NCI-H2227 treated with DMSO at 0.1 percent for 48 hours (cell line): ENCODE results near the gene SLC17A9.
A peak's percentile ranks its signal among the peaks of the same experiment; 100 is the strongest.

Source experiments
- DNase-seq: peaks from one replicate; lab custom pipeline; 2025; lab: John Stamatoyannopoulos, UW

SLC17A9 gene

GRCh38 chr20:63003546-63003945 lies 51.0 kb downstream of the SLC17A9 start:
- DNase-seq = peak; percentile 11

GRCh38 chr20:63004607-63005364 lies 52.3 kb downstream of the SLC17A9 start:
- no peak for DNase-seq

DNA sequence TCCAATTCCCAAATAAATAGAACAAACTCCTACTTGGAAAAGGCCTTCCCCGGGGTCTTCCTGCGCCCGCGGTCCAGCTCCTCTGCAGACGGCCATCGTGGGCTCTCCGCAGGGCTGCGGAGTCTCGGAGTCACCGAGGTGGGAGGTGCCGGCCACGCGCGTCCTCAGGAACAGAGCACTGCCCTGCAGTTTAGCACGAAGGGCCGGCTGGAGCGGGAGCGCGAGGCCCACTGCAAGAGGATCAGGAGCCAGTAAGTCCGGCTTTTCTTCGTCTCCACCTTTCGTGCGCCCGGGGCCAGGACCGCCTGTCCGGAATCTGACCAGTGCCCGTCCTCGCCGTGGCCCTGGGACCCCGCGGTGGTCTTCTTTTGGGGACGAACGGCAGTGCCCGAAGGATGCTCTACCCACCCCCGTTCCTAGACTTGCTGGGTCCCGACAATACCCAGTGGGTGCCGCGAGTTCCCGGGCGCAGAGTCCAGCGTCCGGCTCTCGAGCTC lies 52.9 kb downstream of the SLC17A9 start:
- no peak for DNase-seq

- DNase-seq = peak; percentile 14
Measured at GRCh38 chr20:63005862-63006539, 53.5 kb downstream of the SLC17A9 start.

GRCh38 chr20:63006540-63007359 lies 54.2 kb downstream of the SLC17A9 start, which contains the start of gene BHLHE23:
BHLHE23 (minus strand) TSS chr20:63006964; CDS start chr20:63006774, 190 bp downstream.
- DNase-seq = peak; percentile 57

DNA sequence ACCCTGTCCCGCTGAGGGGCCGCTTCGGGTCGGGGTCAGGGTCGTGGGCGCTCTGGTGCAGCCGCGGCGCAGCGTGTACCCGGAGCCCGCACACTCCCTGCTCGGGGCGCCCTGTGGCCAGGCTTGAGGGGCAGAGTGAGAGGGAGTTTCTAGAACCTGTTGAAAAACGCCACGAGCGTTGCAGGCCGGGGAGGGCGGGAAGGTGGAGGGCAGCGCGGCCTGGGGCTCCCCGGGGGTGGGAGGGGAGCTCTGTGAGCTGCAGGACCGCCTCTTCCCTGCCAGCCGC lies 54.8 kb downstream of the SLC17A9 start:
- DNase-seq = no peak

DNA sequence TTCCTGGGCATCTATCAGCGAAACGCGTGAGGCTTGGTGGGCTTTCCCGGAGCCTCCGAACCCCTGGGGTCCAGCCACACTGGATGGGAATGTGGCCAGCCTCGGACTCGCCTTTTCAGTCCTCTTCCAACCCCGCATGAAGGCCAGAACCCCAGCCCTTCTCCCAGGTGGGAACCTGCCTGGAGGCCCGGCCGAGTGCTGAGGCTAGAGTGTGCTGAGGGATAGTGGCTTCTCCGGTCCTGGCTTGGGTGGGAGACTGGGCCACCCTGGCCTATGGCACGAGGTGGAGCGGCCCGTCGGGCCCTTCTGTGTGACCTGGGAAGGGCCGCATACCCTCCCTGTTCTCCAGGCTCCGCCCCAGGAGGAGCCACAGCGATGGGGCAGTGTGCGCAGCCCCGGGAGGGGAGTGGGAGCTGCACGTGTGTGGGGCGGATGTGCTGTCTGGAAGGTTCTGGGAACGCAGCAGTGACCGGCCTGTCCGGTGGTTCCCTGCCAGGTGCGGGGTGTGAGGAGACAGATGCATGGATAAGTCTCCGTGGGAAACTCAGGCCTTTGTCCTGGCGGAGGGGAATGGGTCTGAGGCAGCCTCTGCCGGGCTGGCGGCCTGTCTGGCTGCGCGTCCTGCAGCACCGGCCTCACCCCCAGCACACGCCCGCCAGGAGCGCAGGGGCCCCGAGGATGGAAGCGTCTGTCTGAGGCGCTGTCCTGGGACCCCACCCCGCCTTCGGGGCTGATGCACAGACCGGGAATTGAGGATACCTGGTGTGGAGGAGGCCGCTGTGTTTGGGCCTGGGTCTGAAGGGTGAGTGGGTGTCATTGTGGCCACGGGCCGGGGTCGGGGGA lies 55.4 kb downstream of the SLC17A9 start:
- DNase-seq = no peak

DNA sequence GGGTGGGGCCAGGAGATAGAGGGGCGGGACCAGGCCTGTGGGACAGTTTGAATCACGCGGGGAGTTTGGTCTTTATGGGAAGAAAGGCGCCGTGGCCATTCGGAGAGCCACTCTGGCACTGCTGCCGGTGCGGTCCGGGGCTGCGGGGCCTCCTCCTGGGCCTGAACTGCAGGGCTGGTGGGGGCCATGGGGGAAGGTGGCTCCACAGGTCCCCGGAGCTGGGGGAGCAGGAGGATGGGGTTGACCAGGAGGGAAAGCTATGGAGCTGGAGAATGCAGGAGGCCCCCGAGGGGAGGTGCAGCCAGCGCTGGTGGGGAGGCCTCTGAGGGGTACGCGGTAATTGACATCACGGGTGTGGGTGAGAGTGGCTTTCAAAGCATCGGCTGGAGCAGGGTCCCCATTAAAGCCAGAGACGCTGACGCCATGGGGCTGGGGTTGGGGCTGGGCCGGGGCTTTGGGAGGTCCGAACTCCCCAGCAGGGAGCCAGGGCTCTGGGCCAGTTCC lies 56.1 kb downstream of the SLC17A9 start:
- no peak for DNase-seq

GRCh38 chr20:63009045-63009961 lies 56.8 kb downstream of the SLC17A9 start:
- peak; percentile 43 for DNase-seq

DNA sequence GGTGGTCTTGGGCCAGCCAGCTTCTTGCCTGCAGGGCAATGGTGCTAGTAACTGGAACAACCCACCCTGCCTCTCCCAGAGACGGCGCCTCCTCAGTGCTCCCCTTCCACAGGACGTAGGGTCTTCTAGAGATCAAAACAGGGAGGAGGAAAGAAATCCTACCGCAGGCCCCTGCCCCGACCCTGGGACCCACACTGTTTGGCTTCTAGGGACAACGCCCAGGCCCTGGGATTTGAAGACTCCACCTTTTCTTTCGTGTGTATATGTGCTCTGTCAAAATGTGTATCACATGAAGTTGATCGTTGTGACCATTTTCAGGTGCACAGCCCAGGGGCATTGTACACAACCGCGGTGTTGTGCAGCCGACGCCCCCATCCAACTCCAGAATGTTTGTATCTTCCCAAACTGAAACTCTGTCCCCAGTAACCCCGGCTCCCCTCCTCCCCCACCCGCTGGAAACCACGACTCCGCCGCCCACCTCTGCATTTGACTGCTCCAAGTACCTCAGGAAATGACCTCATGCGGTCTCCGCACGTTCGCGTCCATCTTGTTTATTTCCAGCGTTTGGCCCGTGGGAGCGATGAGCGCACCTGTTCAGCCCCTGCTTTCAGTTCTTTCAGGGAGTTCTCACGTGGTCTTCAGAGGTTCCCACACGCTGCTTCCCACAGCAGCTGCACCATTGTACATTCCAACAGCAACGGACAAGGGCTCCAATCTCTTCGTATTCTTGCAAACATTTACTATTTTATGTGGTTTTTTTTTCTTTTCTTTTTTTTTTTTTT lies 57.7 kb downstream of the SLC17A9 start:
- DNase-seq = no peak

GRCh38 chr20:63011798-63012197 lies 59.3 kb downstream of the SLC17A9 start:
- peak; percentile 45 for DNase-seq

- DNase-seq = no peak
Measured at GRCh38 chr20:63013207-63013606, 60.7 kb downstream of the SLC17A9 start.

DNA sequence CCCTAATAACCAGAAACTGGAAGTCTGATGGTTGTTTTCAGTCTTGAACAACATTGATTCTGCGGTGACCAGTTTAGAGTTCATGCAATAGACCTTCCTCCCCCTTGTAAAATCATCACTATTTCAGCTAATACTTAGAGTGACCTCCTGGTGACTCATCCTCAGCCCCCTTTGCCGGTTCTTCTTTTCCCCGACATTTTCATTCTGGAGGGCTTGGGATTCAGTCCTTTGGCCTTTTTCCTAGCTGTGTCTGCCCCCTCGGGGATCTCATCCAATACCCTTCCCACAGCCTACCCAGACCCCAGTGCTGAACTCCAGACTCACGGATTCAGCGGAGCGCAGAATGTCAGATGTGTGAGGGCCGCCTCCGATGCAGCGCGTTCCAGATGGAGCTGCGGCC lies 61.8 kb downstream of the SLC17A9 start:
- no peak for DNase-seq

- DNase-seq = peak; percentile 71
Measured at GRCh38 chr20:63014710-63015109, 62.2 kb downstream of the SLC17A9 start.

GRCh38 chr20:63015147-63015661 lies 62.7 kb downstream of the SLC17A9 start:
- no peak for DNase-seq

DNA sequence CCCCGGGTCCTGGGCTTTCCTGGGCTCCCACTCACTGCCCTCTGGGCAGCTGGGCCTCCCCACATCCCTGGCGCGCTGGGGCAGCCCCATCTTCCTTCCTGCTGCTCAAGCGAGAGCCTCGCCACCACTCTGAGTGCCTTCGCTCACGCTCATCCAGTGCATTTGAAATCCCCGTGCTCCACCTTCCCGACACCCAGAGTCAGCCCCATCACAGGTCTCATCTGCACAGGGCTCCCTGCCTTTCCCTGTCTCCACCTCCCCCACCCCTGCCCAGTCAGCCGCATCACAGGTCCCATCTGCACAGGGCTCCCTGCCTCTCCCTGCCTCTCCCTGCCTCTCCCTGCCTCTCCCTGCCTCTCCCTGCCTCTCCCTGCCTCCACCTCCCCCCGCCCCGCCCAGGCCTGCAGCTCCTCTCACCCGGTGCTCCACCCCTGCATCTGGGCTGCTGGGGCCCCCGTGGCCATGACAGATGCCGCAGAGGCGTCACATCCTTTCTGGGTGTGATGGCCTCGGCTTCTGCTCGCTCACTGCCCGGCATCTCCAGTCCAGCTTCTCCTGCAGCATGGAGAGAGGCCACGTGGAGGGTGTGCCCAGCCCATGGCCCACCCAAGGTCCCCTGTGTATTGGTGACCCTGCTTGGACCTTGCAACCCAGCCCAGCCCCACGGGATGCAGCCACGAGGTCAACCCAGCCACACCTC lies 63.3 kb downstream of the SLC17A9 start:
- DNase-seq = no peak

- no peak for DNase-seq
Measured at GRCh38 chr20:63016514-63017075, 64.1 kb downstream of the SLC17A9 start.

GRCh38 chr20:63017076-63017825 lies 64.7 kb downstream of the SLC17A9 start:
- no peak for DNase-seq
